ENCODE results near the gene CPEB3. TPM values are rescaled to one million over a fixed set of nuclear protein-coding genes. Genes with fewer than 3 reads are reported as not detected.
A peak's percentile ranks its signal among the peaks of the same experiment; 100 is the strongest.

CPEB3 gene
- total RNA-seq, 2 experiments from 2014 or later: 0.66 to 3.2 TPM

DNA sequence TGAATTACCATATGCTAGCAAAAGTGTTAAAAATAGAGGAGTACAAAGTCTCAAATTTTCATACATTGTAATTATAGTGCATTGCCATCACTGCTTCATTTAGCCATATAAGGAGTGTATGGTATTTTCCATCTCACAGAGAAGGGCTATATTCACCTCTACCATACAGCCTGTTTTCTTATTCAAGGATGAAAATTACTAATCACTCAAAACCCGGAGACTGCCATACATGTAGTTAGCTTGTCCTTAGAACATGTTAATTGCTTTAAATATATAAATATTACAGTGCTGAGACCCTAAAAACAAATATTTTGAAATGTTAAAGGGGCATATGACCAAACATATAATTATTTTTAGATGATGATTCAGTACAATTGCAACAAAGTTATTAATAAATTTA is 49.4 kb downstream of the CPEB3 start:
- no peak overlapping the region; the same call in 1 of the 2 replicates for H2AFZ ChIP-seq (ENCODE audit: low read length)
- H3K4me3 ChIP-seq (ENCODE audit: low read depth, low read length, poor library complexity, severe bottlenecking): peak overlapping the region; percentile 75

DNA sequence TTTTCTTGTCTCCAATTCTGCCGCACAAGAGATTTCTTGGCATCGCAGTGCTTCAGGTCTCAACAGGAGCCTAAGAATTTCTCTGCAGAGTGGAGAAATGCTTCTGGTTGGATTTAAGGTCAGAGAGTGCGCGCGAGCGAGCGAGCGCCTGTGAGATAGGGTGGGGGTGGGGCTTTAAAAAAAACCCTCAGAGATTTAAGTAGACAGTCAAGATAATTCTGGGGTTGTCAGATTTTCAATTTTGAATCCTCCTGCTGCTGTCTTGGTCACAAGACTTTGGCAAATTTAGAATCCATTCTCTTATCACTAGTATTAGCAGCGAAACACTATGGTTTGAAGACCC is 49.7 kb downstream of the CPEB3 start:
- Histone ChIP-seq H3K9me3 (ENCODE audit: low read length) (no peaks in the 10 kb centered on the region), H3K4me1 (ENCODE audit: insufficient read depth, low read length, poor library complexity, severe bottlenecking) (peaks cover 43% of the 10 kb centered on the region), H3K36me3 (ENCODE audit: insufficient read depth, low read length) (no peaks in the 10 kb centered on the region), H3K4me3 (ENCODE audit: low read depth, low read length, poor library complexity, severe bottlenecking) (peak overlapping the region; percentile 75), H3K79me2 (ENCODE audit: insufficient read depth, low read depth, low read length) (no peaks in the 10 kb centered on the region), H2AFZ (ENCODE audit: low read length) (peak overlapping the region; percentile 96; the same call in 1 of the 2 replicates), H3K27ac (ENCODE audit: low read depth, low read length, poor library complexity, severe bottlenecking) (no peak overlapping the region), H4K20me1 (ENCODE audit: insufficient read depth, low read length) (no peaks in the 10 kb centered on the region), H3K9me2 (ENCODE audit: insufficient read depth, low read length) (no peaks in the 10 kb centered on the region), H3K4me2 (ENCODE audit: low read length) (peak overlapping the region; percentile 93)
- no peak for DNase-seq (ENCODE audit: low spot score)
- intact Hi-C loops (cut with micrococcal nuclease; ENCODE audit: unreplicated experiment): loop anchor here (2.0 to 5.0 kb wide), 2 partner anchors 98 to 154 kb away; no protein-coding TSS in a partner anchor
- CTCF ChIA-PET (ENCODE audit: unreplicated experiment): no interaction called here
- no TSS peak for BruUV-seq (replicated peaks)
- POLR2A ChIA-PET: no interaction called here
- no peak for TF ChIP-seq EZH2phosphoT487 (IDR thresholded peaks at IDR 0.05; ENCODE audit: borderline replicate concordance, low read depth, low read length)
- TF ChIP-seq, protein P1, sequence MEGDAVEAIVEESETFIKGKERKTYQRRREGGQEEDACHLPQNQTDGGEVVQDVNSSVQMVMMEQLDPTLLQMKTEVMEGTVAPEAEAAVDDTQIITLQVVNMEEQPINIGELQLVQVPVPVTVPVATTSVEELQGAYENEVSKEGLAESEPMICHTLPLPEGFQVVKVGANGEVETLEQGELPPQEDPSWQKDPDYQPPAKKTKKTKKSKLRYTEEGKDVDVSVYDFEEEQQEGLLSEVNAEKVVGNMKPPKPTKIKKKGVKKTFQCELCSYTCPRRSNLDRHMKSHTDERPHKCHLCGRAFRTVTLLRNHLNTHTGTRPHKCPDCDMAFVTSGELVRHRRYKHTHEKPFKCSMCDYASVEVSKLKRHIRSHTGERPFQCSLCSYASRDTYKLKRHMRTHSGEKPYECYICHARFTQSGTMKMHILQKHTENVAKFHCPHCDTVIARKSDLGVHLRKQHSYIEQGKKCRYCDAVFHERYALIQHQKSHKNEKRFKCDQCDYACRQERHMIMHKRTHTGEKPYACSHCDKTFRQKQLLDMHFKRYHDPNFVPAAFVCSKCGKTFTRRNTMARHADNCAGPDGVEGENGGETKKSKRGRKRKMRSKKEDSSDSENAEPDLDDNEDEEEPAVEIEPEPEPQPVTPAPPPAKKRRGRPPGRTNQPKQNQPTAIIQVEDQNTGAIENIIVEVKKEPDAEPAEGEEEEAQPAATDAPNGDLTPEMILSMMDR (conservative IDR thresholded peaks at IDR 0.05; ENCODE audit: low read length): no peak

More for the DNA sequence above, 49.4 kb downstream of the CPEB3 start:
- H3K9me3 ChIP-seq (ENCODE audit: low read length): no peaks in the 10 kb centered on the region
- POLR2A ChIA-PET: no interaction called here
- no peak overlapping the region for H3K27ac ChIP-seq (ENCODE audit: low read depth, low read length, poor library complexity, severe bottlenecking)
- H3K36me3 ChIP-seq (ENCODE audit: insufficient read depth, low read length): no peaks in the 10 kb centered on the region
- no peaks in the 10 kb centered on the region for H3K79me2 ChIP-seq (ENCODE audit: insufficient read depth, low read depth, low read length)
- peak overlapping the region; percentile 93 for H3K4me2 ChIP-seq (ENCODE audit: low read length)
- BruUV-seq (replicated peaks): no TSS peak
- CTCF ChIA-PET (ENCODE audit: unreplicated experiment): no interaction called here
- no peaks in the 10 kb centered on the region for H3K9me2 ChIP-seq (ENCODE audit: insufficient read depth, low read length)
- DNase-seq (ENCODE audit: low spot score): no peak
- intact Hi-C loops (cut with micrococcal nuclease; ENCODE audit: unreplicated experiment): loop anchor here (2.0 to 5.0 kb wide), 2 partner anchors 99 to 154 kb away; no protein-coding TSS in a partner anchor
- peaks cover 43% of the 10 kb centered on the region for H3K4me1 ChIP-seq (ENCODE audit: insufficient read depth, low read length, poor library complexity, severe bottlenecking)
- TF ChIP-seq, protein P1 (conservative IDR thresholded peaks at IDR 0.05; ENCODE audit: low read length): no peak
- no peak for TF ChIP-seq EZH2phosphoT487 (IDR thresholded peaks at IDR 0.05; ENCODE audit: borderline replicate concordance, low read depth, low read length)
- H4K20me1 ChIP-seq (ENCODE audit: insufficient read depth, low read length): no peaks in the 10 kb centered on the region

DNA sequence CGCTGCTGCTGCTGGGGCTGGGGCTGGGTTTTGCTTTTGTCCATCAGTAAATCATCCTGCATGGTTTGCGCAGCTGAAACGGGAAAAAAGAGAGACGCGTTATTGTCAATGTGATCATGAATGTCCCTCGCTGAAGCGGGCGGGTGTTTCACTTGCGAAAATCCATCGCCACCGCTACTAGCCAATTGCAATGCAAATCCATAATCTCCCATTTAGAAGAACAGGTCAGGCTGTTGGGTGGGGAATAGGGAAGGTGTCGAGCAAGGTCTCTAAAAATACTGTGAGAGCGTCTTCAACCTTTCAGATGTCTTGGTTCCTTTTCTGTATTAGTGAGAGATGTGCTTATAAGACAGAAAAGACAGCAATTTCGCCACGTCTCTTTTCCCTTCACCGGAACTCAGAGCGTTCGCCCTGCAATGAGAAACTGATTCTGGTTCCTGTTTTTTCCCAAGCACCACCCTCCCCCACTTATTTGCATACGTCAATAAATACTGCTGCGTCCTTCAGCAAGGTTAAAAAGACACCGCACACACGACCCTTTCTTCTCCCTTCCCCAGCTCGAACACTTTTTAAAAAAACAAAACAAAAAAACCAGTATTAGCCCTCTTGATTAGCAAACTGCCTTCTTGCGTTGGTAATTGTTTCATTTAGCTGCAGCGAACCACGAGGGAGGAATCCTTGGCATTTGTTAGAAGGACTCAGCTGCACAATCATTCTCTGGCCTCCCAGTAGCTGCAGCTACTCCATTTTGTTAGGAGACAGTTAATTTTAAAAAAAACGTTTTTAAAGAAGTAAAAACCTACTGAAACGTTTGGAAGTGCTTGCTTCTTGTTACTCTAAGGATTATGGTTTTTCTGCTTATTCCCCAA is 50.4 kb downstream of the CPEB3 start:
- H3K27ac ChIP-seq (ENCODE audit: low read depth, low read length, poor library complexity, severe bottlenecking): peak overlapping the region; percentile 16
- H3K36me3 ChIP-seq (ENCODE audit: insufficient read depth, low read length): no peaks in the 10 kb centered on the region
- BruUV-seq (replicated peaks): TSS peak; percentile 65
- intact Hi-C loops (cut with micrococcal nuclease; ENCODE audit: unreplicated experiment): loop anchor here (1.0 to 5.0 kb wide), 3 partner anchors 51 to 153 kb away; partner anchors contain the start of genes CPEB3 and MARCHF5
- peak overlapping the region; percentile 96 for H2AFZ ChIP-seq (ENCODE audit: low read length)
- no peaks in the 10 kb centered on the region for H3K79me2 ChIP-seq (ENCODE audit: insufficient read depth, low read depth, low read length)
- H3K4me2 ChIP-seq (ENCODE audit: low read length): peak overlapping the region; percentile 93
- peak; percentile 79 for DNase-seq (ENCODE audit: low spot score)
- H3K4me1 ChIP-seq (ENCODE audit: insufficient read depth, low read length, poor library complexity, severe bottlenecking): peaks cover 43% of the 10 kb centered on the region
- ChIA-PET POLR2A (no interaction called here), CTCF (ENCODE audit: unreplicated experiment) (no interaction called here)
- no peaks in the 10 kb centered on the region for H3K9me3 ChIP-seq (ENCODE audit: low read length)
- no peak for TF ChIP-seq EZH2phosphoT487 (IDR thresholded peaks at IDR 0.05; ENCODE audit: borderline replicate concordance, low read depth, low read length)
- TF ChIP-seq, protein P1 (conservative IDR thresholded peaks at IDR 0.05; ENCODE audit: low read length): no peak
- H3K4me3 ChIP-seq (ENCODE audit: low read depth, low read length, poor library complexity, severe bottlenecking): peak overlapping the region; percentile 75
- no peaks in the 10 kb centered on the region for H4K20me1 ChIP-seq (ENCODE audit: insufficient read depth, low read length)
- no peaks in the 10 kb centered on the region for H3K9me2 ChIP-seq (ENCODE audit: insufficient read depth, low read length)
